Measurements from ENCODE around the gene ARPC4.

DNA sequence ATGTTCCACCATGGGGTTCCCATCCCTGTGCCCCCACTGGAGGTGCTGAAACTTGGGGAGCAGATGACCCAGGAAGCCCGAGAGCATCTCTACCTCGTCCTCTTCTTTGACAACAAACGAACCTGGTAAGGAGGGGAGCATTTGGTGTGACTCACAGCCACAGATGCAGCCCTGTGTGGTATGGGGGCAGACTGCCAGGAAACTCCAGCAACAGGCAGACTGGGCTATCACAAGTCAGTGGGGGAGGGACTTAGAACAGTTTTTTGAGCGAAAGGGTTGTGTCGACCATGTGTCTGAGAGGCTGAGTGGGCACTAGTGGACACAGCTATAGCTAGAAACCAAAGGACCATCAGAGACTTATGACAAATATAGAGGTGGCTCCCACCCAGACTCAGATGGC, 46.6 kb upstream of the ARPC4 start:
- TF ChIP-seq RARB (CRISPR knock-in tag; IDR thresholded peaks at IDR 0.05) (no peak), SNAI2 (CRISPR knock-in tag; IDR thresholded peaks at IDR 0.05) (no peak), ZNF70 (CRISPR knock-in tag; IDR thresholded peaks at IDR 0.05) (no peak), ZNF8 (CRISPR knock-in tag; IDR thresholded peaks at IDR 0.05) (no peak), ZFP3 (CRISPR knock-in tag; IDR thresholded peaks at IDR 0.05) (no peak), ISL1 (CRISPR knock-in tag; IDR thresholded peaks at IDR 0.05) (no peak), CSDC2 (CRISPR knock-in tag; IDR thresholded peaks at IDR 0.05) (no peak), ZFP30 (CRISPR knock-in tag; IDR thresholded peaks at IDR 0.05) (no peak), ZNF565 (CRISPR knock-in tag; conservative IDR thresholded peaks at IDR 0.05; ENCODE audit: low read depth) (no peak)
- TF ChIP-seq, protein P1, sequence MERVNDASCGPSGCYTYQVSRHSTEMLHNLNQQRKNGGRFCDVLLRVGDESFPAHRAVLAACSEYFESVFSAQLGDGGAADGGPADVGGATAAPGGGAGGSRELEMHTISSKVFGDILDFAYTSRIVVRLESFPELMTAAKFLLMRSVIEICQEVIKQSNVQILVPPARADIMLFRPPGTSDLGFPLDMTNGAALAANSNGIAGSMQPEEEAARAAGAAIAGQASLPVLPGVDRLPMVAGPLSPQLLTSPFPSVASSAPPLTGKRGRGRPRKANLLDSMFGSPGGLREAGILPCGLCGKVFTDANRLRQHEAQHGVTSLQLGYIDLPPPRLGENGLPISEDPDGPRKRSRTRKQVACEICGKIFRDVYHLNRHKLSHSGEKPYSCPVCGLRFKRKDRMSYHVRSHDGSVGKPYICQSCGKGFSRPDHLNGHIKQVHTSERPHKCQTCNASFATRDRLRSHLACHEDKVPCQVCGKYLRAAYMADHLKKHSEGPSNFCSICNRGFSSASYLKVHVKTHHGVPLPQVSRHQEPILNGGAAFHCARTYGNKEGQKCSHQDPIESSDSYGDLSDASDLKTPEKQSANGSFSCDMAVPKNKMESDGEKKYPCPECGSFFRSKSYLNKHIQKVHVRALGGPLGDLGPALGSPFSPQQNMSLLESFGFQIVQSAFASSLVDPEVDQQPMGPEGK (CRISPR knock-in tag; IDR thresholded peaks at IDR 0.05; ENCODE audit: borderline replicate concordance) = no peak
- TF ChIP-seq, protein P2, sequence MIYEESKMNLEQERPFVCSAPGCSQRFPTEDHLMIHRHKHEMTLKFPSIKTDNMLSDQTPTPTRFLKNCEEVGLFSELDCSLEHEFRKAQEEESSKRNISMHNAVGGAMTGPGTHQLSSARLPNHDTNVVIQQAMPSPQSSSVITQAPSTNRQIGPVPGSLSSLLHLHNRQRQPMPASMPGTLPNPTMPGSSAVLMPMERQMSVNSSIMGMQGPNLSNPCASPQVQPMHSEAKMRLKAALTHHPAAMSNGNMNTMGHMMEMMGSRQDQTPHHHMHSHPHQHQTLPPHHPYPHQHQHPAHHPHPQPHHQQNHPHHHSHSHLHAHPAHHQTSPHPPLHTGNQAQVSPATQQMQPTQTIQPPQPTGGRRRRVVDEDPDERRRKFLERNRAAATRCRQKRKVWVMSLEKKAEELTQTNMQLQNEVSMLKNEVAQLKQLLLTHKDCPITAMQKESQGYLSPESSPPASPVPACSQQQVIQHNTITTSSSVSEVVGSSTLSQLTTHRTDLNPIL (CRISPR knock-in tag; IDR thresholded peaks at IDR 0.05; ENCODE audit: low read depth) = no peak
